HG03432 (cell line): ENCODE measurements around the gene TIGAR.
A peak's percentile ranks its signal among the peaks of the same experiment; 100 is the strongest.

Experiments used
- ATAC-seq: cut with Tn5 transposase; IDR thresholded peaks from one replicate; pipeline ENCODE4 v1.9.1; 2021; ENCODE audit warnings: mild to moderate bottlenecking, moderate library complexity; ENCODE audit not compliant: unreplicated experiment

TIGAR gene

GRCh38 chr12:4320853-4321701 lies at the start of gene TIGAR:
TIGAR (plus strand) TSS chr12:4321213; CDS start chr12:4321272, 59 bp downstream.
- peak; percentile 97 for ATAC-seq

GRCh38 chr12:4271717-4272423 lies 49.1 kb upstream of the TIGAR start:
- ATAC-seq, result peak; percentile 45

- peak; percentile 3 for ATAC-seq
These were observed 48.4 kb upstream of the TIGAR start for GRCh38 chr12:4272424-4273272.

GRCh38 chr12:4273273-4273651 lies 47.8 kb upstream of the TIGAR start:
- ATAC-seq, result no peak

- peak; percentile 27 for ATAC-seq
These were observed 47.2 kb upstream of the TIGAR start, which contains the start of gene CCND2 for GRCh38 chr12:4273652-4274395. CCND2 (plus strand) TSS chr12:4273762; CDS start chr12:4274041, 279 bp downstream.

- no peak for ATAC-seq
These were observed 46.5 kb upstream of the TIGAR start for GRCh38 chr12:4274396-4275015.

- ATAC-seq, result no peak
These were observed 45.8 kb upstream of the TIGAR start for GRCh38 chr12:4275016-4275869.

- no peak for ATAC-seq
These were observed 45.1 kb upstream of the TIGAR start for GRCh38 chr12:4275870-4276301.

GRCh38 chr12:4276524-4277204 lies 44.3 kb upstream of the TIGAR start:
- ATAC-seq, result peak; percentile 31

- no peak for ATAC-seq
These were observed 43.8 kb upstream of the TIGAR start for GRCh38 chr12:4277205-4277543.

- ATAC-seq, result no peak
These were observed 43.2 kb upstream of the TIGAR start for GRCh38 chr12:4277857-4278256.

GRCh38 chr12:4278329-4279197 lies 42.5 kb upstream of the TIGAR start:
- ATAC-seq, result no peak

- no peak for ATAC-seq
These were observed 41.8 kb upstream of the TIGAR start for GRCh38 chr12:4279198-4279690.

GRCh38 chr12:4280351-4281163 lies 40.5 kb upstream of the TIGAR start:
- no peak for ATAC-seq

GRCh38 chr12:4281173-4281654 lies 39.8 kb upstream of the TIGAR start:
- no peak for ATAC-seq

GRCh38 chr12:4282103-4282891 lies 38.7 kb upstream of the TIGAR start:
- ATAC-seq, result no peak
